GM18873 (cell line): ENCODE data around the gene DPAGT1.
"Not testable (repeated sequence)": the region's sequence is repeated elsewhere in the genome, so short reads cannot be mapped to it uniquely, and the experiment has no call there.

Source experiments
- ATAC-seq: cut with Tn5 transposase; IDR thresholded peaks from one replicate; pipeline ENCODE4 v1.9.1; 2021; ENCODE audit warnings: mild to moderate bottlenecking, moderate library complexity, moderate number of reproducible peaks; ENCODE audit not compliant: unreplicated experiment, low FRiP score

DPAGT1 gene

GRCh38 chr11:119116235-119116594 is 14.6 kb upstream of the DPAGT1 start:
- ATAC-seq, result no peak

GRCh38 chr11:119115484-119116234 is 14.0 kb upstream of the DPAGT1 start:
- no peak for ATAC-seq

- ATAC-seq, result no peak
These were observed 12.7 kb upstream of the DPAGT1 start for GRCh38 chr11:119114351-119114750.

- ATAC-seq, result no peak
These were observed 12.1 kb upstream of the DPAGT1 start for GRCh38 chr11:119113716-119114115.

GRCh38 chr11:119112314-119113020 is 10.8 kb upstream of the DPAGT1 start:
- ATAC-seq, result no peak

- no peak for ATAC-seq
These were observed 9.8 kb upstream of the DPAGT1 start for GRCh38 chr11:119111361-119111925.

- ATAC-seq, result no peak
These were observed 8.8 kb upstream of the DPAGT1 start for GRCh38 chr11:119110439-119110838.

GRCh38 chr11:119109843-119110242 is 8.2 kb upstream of the DPAGT1 start:
- ATAC-seq, result no peak

GRCh38 chr11:119108857-119109221 is 7.2 kb upstream of the DPAGT1 start:
- ATAC-seq, result no peak

- no peak for ATAC-seq
These were observed 6.6 kb upstream of the DPAGT1 start for GRCh38 chr11:119108146-119108856.

- ATAC-seq, result peak; percentile 14
These were observed 6.0 kb upstream of the DPAGT1 start for GRCh38 chr11:119107538-119108145.

- peak; percentile 55 for ATAC-seq
These were observed 5.2 kb upstream of the DPAGT1 start, which contains the start of gene C2CD2L for GRCh38 chr11:119106564-119107537. TSS of gene C2CD2L (plus strand) at chr11:119107344. CDS start at chr11:119107742, 398 bp downstream.

- no peak for ATAC-seq
These were observed 2.1 kb upstream of the DPAGT1 start for GRCh38 chr11:119103793-119104192.

- not testable (repeated sequence) for ATAC-seq
These were observed 1.6 kb upstream of the DPAGT1 start for GRCh38 chr11:119103161-119103664.

- no peak for ATAC-seq
These were observed 477 bp downstream of the DPAGT1 start for GRCh38 chr11:119100994-119101758.

- ATAC-seq, result no peak
These were observed 1.2 kb downstream of the DPAGT1 start for GRCh38 chr11:119100246-119100970.

- no peak for ATAC-seq
These were observed 1.9 kb downstream of the DPAGT1 start for GRCh38 chr11:119099711-119100110.
